Measurements from ENCODE around the gene ANTXRL. TPM values are rescaled to one million over a fixed set of nuclear protein-coding genes. Genes with fewer than 3 reads are reported as not detected.
"Not testable (repeated sequence)": the region's sequence is repeated elsewhere in the genome, so short reads cannot be mapped to it uniquely, and the experiment has no call there.

Gene ANTXRL
- total RNA-seq: not detected in 2 replicates

- no peak within 1 kb of the TSS for H3K4me3 ChIP-seq (ENCODE audit: low read depth, low read length)
- TF ChIP-seq, protein P1, sequence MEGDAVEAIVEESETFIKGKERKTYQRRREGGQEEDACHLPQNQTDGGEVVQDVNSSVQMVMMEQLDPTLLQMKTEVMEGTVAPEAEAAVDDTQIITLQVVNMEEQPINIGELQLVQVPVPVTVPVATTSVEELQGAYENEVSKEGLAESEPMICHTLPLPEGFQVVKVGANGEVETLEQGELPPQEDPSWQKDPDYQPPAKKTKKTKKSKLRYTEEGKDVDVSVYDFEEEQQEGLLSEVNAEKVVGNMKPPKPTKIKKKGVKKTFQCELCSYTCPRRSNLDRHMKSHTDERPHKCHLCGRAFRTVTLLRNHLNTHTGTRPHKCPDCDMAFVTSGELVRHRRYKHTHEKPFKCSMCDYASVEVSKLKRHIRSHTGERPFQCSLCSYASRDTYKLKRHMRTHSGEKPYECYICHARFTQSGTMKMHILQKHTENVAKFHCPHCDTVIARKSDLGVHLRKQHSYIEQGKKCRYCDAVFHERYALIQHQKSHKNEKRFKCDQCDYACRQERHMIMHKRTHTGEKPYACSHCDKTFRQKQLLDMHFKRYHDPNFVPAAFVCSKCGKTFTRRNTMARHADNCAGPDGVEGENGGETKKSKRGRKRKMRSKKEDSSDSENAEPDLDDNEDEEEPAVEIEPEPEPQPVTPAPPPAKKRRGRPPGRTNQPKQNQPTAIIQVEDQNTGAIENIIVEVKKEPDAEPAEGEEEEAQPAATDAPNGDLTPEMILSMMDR (IDR thresholded peaks at IDR 0.05; ENCODE audit: insufficient read depth, low read depth, low read length): no peak
- DNase-seq (ENCODE audit: low read depth): no peak
Measured at GRCh38 chr10:46286991-46287693, at the start of gene ANTXRL. Gene ANTXRL, plus strand, starts transcription at chr10:46286997. Its CDS starts 266 bp downstream, at chr10:46287263.

GRCh38 chr10:46237815-46238510 lies 48.8 kb upstream of the ANTXRL start:
- no peak for DNase-seq (ENCODE audit: low read depth)
- H3K4me3 ChIP-seq (ENCODE audit: low read depth, low read length): no peak overlapping the region
- TF ChIP-seq, protein P1 (IDR thresholded peaks at IDR 0.05; ENCODE audit: insufficient read depth, low read depth, low read length): no peak

- TF ChIP-seq, protein P1 (IDR thresholded peaks at IDR 0.05; ENCODE audit: insufficient read depth, low read depth, low read length): no peak
- no peak overlapping the region for H3K4me3 ChIP-seq (ENCODE audit: low read depth, low read length)
- no peak for DNase-seq (ENCODE audit: low read depth)
Measured at GRCh38 chr10:46239247-46239646, 47.5 kb upstream of the ANTXRL start.

DNA sequence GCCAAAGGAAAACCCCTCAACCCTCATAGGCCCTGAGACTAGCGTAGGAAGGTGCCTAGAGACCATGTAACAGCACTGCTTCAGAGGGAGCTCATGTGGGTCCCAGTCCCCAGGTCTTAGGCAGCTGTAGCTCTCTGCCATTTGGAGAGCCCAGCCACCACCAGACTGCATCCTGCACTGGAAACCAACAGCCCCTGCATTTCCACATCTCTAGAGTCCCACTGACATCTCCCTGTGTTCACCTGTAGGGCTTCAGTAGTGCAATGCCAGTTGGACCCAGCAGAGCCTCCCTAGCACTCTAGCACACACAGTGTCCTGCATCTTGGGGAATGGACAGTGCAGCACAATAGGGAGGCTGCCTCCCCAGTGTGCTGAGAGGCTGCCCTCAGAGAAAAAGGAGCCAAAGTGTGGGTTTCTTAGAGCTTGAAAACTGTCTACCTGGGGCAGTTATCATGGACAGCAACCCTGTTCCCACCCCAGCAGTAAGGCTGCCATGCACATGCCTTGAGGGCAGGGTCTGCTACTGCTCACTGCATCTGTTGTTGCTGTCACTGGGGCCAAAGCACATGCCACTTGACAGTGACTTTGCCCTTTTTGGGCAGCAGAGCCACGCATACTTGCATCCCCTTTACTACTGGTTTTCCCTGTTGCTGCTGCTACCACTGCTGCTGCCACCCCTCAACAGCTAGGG lies 46.7 kb upstream of the ANTXRL start:
- no peak for DNase-seq (ENCODE audit: low read depth)
- no peak overlapping the region for H3K4me3 ChIP-seq (ENCODE audit: low read depth, low read length)
- TF ChIP-seq, protein P1 (IDR thresholded peaks at IDR 0.05; ENCODE audit: insufficient read depth, low read depth, low read length): no peak

DNA sequence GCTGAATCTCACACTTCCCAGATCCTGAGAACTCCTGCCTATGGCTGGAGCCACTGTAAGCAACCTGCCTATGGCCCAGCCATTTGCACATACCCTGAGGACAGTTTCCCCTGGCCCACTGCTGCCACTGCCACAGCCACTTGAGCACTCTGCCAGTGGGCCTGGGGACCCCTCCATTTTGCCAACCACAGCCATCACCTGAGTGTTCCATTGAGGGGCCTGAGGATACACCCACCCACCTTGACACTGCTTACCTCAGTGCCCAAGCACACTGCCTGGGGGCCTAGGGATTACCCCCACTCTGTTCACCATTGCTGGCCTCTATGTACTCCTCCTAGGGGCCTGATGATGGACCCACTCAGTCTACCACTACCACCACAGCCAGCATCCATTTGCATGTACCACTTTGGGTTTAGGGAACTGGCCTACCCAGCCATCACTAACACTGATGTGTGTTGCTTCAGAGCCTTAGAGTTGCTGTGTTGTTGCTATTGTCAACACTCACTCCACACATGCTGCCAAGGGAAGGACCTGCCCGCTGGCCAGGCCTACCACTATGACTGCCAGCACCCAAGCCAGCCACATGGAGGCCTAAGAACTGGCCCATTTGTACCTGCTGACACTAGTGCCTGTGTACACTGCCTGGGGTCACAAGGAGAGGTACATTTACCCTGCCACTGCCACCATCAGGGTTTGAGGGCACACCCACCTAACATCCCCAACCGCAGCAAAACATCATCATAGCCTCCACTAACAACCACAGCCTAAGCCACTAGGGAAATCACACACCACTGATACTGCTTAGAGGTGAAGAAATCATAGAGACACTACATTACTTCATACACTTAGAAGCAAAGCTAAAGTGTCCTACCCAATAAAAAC lies 45.9 kb upstream of the ANTXRL start:
- H3K4me3 ChIP-seq (ENCODE audit: low read depth, low read length): no peak overlapping the region
- no peak for DNase-seq (ENCODE audit: low read depth)
- TF ChIP-seq, protein P1 (IDR thresholded peaks at IDR 0.05; ENCODE audit: insufficient read depth, low read depth, low read length): no peak

- no peak overlapping the region for H3K4me3 ChIP-seq (ENCODE audit: low read depth, low read length)
- TF ChIP-seq, protein P1 (IDR thresholded peaks at IDR 0.05; ENCODE audit: insufficient read depth, low read depth, low read length): no peak
- no peak for DNase-seq (ENCODE audit: low read depth)
Measured at GRCh38 chr10:46245381-46245900, 41.4 kb upstream of the ANTXRL start.

GRCh38 chr10:46246400-46247180 lies 40.2 kb upstream of the ANTXRL start:
- DNase-seq (ENCODE audit: low read depth); H3K4me3 ChIP-seq (ENCODE audit: low read depth, low read length): not testable (repeated sequence)
